ENCODE measurements around the gene FOXB2.
A peak's percentile ranks its signal among the peaks of the same experiment; 100 is the strongest.
"Not testable (repeated sequence)": the region's sequence is repeated elsewhere in the genome, so short reads cannot be mapped to it uniquely, and the experiment has no call there.

FOXB2 gene

DNA sequence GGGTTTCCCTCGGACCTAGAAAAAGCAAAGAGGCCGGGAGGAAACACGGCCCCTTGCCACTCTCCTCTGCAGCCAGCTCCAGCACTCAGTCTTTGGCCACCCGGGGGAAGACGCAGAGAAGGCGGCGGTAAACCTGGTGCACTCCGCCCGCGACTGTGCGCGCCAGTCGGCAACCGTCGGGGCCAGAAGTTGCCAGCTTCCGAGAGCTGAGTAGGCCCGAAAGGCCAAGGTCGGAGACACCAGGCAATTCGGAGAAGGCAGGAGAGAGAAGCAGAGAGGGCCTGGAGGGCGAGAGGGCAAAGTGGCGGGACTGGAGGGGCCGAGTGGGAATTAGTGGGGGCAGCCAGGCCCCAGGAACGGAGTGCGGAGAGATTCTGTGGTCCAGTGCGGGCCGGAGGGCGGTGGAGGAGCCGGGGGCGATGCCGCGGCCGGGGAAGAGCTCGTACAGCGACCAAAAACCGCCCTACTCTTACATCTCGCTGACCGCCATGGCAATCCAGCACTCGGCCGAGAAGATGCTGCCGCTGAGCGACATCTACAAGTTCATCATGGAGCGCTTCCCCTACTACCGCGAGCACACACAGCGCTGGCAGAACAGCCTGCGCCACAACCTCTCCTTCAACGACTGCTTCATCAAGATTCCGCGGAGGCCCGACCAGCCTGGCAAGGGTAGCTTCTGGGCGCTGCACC is at the start of gene FOXB2:
Gene FOXB2, plus strand, starts transcription at position 420 of the 690 bp plus-strand sequence. Its CDS starts 0 bp downstream, at position 420.
- no peak for DNase-seq

DNA sequence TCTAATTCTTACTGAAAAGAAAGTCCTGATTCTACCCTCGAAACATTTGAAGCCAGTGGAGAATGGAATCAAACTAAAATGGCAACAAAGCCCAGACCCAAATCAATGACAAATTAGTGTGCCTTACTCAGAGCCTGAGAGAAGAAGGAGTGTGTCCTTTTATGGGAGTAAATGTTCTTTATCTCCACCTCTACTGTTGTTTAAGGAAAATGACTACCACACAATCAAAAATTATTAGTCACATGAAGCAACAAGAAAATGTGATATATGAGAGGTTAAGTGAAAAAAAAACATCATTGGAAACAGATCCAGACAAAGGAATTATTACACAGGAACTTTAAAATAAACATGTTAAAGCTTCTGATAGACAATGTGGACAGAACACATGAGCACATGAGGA is 49.7 kb upstream of the FOXB2 start:
- DNase-seq = no peak

DNA sequence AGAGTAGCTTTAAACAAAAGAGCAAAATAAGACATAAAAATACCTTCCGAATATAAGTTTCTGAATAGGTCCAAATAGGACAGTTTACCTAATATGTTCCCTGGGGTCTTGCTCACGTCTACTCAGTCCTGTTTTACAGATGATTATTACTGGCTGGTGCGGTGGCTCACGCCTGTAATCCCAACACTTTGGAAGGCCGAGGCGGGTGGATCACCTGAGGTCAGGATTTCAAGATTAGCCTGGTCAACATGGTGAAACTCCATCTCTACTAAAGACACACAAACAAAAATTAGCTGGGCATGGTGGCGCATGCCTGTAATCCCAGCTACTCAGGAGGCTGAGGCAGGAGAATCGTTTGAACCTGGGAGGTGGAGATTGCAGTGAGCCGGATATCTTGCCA is 40.6 kb upstream of the FOXB2 start:
- not testable (repeated sequence) for DNase-seq

DNA sequence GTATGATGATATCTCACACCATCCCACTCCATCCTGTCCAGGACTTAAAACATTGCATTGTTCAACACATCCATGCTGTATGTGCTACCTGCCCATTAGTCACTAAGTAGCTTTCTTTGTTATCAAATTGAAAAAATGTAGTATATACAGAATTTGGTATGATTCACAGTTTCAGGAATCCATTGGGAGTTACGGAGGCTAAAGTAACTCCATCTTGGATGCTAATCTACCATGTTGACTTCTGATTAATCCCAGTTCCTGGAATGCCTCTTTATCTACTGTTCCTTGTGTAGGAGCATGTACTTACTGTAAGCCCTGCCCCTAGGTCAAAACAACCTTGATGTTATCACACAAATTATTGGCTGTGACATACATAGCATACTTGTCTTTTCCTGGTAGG is 38.9 kb upstream of the FOXB2 start:
- no peak for DNase-seq

DNA sequence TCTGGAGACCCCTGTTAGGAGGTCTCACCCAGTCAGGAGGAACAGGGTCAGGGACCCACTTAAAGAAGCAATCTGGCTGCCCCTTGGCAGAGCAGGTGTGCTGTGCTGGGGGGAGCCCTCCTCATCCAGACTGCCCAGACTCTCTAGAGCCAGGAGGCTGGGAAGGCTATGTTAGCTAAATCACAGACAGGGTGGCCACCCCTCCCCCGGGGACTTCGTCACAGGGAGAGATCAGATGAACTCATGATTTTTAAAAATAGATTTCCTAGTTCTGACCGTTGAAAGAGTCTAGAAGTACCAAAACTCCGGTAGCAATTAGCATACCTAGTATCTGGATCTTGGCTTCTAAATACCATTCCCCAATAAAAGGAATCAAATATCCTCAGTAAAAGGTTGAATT is 35.0 kb upstream of the FOXB2 start:
- no peak for DNase-seq

- DNase-seq = no peak
These were observed 33.9 kb upstream of the FOXB2 start for GRCh38 chr9:76985581-76985980.

GRCh38 chr9:76987594-76988200 is 31.8 kb upstream of the FOXB2 start:
- DNase-seq = peak; percentile 25

- DNase-seq = no peak
These were observed 30.5 kb upstream of the FOXB2 start for GRCh38 chr9:76988941-76989340.

DNA sequence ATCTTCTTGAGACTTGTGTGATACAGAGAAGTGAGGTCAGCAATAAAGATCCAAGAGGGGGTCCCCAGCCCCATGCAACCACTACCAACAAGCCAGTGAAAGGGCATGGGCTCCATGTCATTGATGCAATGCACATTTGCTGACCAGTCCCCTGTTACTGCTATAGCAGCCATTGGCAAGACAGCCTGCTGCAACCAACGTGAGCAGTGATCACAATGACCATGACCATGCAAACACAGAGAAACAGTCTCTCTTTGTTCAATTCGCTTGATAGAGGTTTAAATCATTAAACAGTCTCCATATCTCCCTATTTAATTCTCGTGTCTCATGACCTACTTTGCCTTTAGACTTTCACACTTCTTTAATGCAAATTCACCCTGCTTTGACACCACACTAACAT is 30.0 kb upstream of the FOXB2 start:
- DNase-seq = no peak

GRCh38 chr9:76996700-76997099 is 22.8 kb upstream of the FOXB2 start:
- no peak for DNase-seq

DNA sequence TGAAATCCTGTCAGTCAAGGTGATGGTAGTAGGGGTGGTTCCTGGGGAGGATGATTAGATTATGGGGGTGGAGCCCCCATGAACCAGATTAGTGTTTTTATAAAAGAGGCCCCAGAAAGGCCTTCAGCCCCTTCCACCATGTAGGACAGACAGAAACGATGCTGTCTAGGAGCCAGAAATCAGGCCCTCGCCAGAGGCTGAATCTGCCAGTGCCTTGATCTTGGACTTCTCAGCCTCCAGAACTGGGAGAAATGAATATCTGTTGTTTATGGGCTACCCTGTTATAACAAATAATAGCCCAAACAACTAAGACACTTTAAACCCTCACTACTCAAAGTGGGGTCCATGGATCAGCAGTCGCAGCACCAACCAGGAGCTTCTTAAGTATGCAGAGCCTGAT is 20.2 kb upstream of the FOXB2 start:
- DNase-seq = no peak

DNA sequence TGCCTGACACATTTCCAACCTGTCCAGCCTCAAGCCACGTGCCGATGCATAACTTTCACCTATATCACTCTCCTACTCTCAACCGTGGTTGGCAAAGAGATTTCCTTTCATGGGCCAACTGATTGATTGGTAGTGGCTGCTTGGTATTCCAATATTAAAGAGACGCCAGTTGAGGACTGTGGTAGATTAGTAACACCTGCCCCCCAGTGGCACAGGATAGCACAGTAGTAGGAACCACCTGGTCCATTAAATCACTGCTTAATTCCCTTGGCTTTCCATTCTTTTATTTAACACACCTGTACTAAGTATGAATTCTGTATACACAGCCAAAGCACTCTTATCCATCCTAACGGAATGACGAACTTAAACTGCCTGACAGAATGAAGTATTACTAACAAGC is 19.1 kb upstream of the FOXB2 start:
- DNase-seq = no peak

GRCh38 chr9:77003366-77003765 is 16.1 kb upstream of the FOXB2 start:
- no peak for DNase-seq

- DNase-seq = no peak
These were observed 14.2 kb upstream of the FOXB2 start for GRCh38 chr9:77005216-77005615.

- no peak for DNase-seq
These were observed 8.9 kb upstream of the FOXB2 start for GRCh38 chr9:77010527-77010926.

GRCh38 chr9:77011973-77012821 is 7.3 kb upstream of the FOXB2 start:
- DNase-seq = peak; percentile 53

- no peak for DNase-seq
These were observed 6.1 kb upstream of the FOXB2 start for GRCh38 chr9:77013206-77013931.

DNA sequence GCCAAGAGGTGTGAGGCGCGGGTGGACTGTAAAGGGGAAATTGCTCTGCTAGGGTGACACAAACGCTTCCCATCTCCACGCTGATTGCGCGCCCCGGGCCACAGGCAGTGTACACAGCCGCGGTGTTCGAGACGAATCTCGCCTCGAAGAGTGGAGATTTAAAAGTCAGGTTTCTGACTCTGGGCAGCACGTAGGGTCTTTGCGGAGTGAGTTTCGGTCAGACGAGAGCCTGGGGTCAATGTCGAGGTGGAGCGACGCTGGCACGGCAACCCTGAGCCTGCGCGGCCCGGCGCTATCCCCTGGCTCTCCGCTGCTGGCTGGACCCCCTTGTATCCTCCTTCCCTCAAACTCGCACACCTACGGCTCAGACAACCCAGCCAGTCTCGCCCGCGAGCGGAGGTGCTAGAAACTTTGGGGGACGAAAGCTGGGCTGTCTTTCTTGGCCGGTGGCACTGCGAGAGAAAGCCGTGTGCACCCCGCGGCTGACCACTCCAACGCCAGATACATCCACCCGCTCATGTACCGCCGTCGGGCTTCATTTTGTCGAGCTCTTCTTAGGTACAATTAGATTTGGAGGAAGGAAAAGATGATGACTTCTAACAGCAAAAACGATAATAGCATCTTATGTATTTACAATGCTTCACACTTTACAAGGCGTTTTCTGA is 5.4 kb upstream of the FOXB2 start:
- DNase-seq = no peak

DNA sequence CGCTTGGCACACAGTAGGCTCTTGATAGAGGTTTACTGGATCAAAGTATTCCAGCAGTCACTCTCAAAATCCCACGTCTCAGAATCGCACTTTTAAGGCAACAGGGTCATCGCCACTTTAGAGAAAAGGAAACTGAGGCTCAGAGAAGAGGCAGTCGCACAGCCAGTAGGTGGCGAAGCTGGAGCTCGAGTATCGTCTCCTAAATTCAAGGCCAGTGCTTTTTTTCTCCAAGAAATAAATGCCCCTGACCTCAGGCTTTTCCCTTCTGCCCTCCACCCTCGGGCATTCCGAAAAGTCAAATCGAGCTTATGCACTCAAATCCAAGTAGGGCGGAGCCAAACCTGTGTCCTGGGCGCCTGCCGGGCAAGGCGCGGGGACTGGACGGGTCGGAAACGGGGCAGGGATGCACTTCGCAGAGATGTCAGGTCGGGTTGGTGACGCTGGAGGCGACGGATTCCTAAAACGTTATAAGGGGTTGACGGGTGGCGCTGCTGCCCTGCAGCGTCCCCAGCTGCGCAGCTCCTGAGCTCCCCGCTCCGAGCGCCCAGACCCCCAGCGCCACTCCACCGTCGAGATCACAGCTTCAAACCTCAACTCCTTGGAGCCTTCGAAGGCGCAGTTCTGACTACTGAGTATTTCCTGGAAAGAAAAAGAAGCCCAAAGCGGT is 4.7 kb upstream of the FOXB2 start:
- no peak for DNase-seq

- no peak for DNase-seq
These were observed 4.0 kb upstream of the FOXB2 start for GRCh38 chr9:77015327-77016048.

- no peak for DNase-seq
These were observed 3.3 kb upstream of the FOXB2 start for GRCh38 chr9:77016121-77016525.
